Neural progenitor cell (in vitro differentiated cells): Measurements from ENCODE around the gene TRAF3. TPM values are rescaled to one million over a fixed set of nuclear protein-coding genes. Genes with fewer than 3 reads are reported as not detected.

Experiments
- DNase-seq: peaks from one replicate; pipeline ENCODE4 v3.0.0-alpha.2; 2016; ENCODE audit warnings: low spot score
- H2AFZ ChIP-seq: fragments of 200-600 bp; sonication (generic); replicated peaks from 2 replicates; pipeline ENCODE4 v1.6.1; 2016; ENCODE audit warnings: antibody characterized with exemption
- H3F3A ChIP-seq: fragments of 200-600 bp; sonication (generic); 2 replicates; pipeline ENCODE4 v1.6.1; 2016; ENCODE audit warnings: antibody characterized with exemption, low read depth
- H3K27ac ChIP-seq: fragments of 200-600 bp; sonication (generic); 2 replicates; pipeline ENCODE4 v1.5.1; 2016; ENCODE audit warnings: mild to moderate bottlenecking
- H3K27me3 ChIP-seq: fragments of 200-600 bp; sonication (generic); 2 replicates; pipeline ENCODE4 v1.6.1; 2016; ENCODE audit warnings: mild to moderate bottlenecking, moderate library complexity
- H3K36me3 ChIP-seq: fragments of 200-600 bp; sonication (generic); 2 replicates; pipeline ENCODE4 v1.5.1; 2016
- H3K4me1 ChIP-seq: fragments of 200-600 bp; sonication (generic); 2 replicates; pipeline ENCODE4 v1.6.1; 2016; ENCODE audit warnings: mixed run types
- H3K4me2 ChIP-seq: fragments of 200-600 bp; sonication (generic); 2 replicates; pipeline ENCODE4 v1.6.1; 2016
- H3K4me3 ChIP-seq: fragments of 200-600 bp; sonication (generic); 2 replicates; pipeline ENCODE4 v1.5.1; 2016
- H3K79me2 ChIP-seq: fragments of 200-600 bp; sonication (generic); 2 replicates; pipeline ENCODE4 v1.6.1; 2016; ENCODE audit warnings: low read depth
- H3K9ac ChIP-seq: fragments of 200-600 bp; sonication (generic); 2 replicates; pipeline ENCODE4 v1.6.1; 2016
- H3K9me3 ChIP-seq: fragments of 200-600 bp; sonication (generic); 2 replicates; pipeline ENCODE4 v1.5.1; 2016; ENCODE audit warnings: low read depth
- H4K20me1 ChIP-seq: fragments of 200-600 bp; sonication (generic); 2 replicates; pipeline ENCODE4 v1.6.1; 2016; ENCODE audit warnings: low read depth
- H3K27ac Mint-ChIP-seq: 3 replicates; pipeline ENCODE4 v1.8.0; 2021; ENCODE audit warnings: mixed read lengths
- H3K27me3 Mint-ChIP-seq: 2 replicates; pipeline ENCODE4 v1.8.0; 2022; ENCODE audit warnings: low read depth, mild to moderate bottlenecking, inconsistent platforms, moderate library complexity, mixed read lengths; ENCODE audit not compliant: insufficient read depth
- H3K36me3 Mint-ChIP-seq: 3 replicates; pipeline ENCODE4 v1.8.0; 2021; ENCODE audit warnings: mixed read lengths
- H3K4me1 Mint-ChIP-seq: 3 replicates; pipeline ENCODE4 v1.8.0; 2021; ENCODE audit warnings: mixed read lengths
- H3K4me3 Mint-ChIP-seq: 3 replicates; pipeline ENCODE4 v1.8.0; 2021; ENCODE audit warnings: mild to moderate bottlenecking, moderate library complexity, mixed read lengths
- H3K9me3 Mint-ChIP-seq: 3 replicates; pipeline ENCODE4 v1.8.0; 2020; ENCODE audit warnings: mixed read lengths
- CTCF ChIP-seq: fragments of 200-600 bp; sonication (generic); IDR thresholded peaks from 2 replicates; pipeline ENCODE4 v1.5.1; 2017; ENCODE audit warnings: antibody characterized with exemption, mild to moderate bottlenecking
- EZH2 ChIP-seq: fragments of 200-600 bp; sonication (generic); IDR thresholded peaks from 2 replicates; pipeline ENCODE4 v1.6.1; 2017; ENCODE audit warnings: antibody characterized with exemption, mild to moderate bottlenecking, moderate library complexity
- EZH2phosphoT487 ChIP-seq: fragments of 200-600 bp; sonication (generic); IDR thresholded peaks from 2 replicates; pipeline ENCODE4 v1.6.1; 2017; ENCODE audit warnings: antibody characterized with exemption
- total RNA-seq: library from RNA; depleted of rRNA; stranded (reverse); fragments of >200 nt; gene quantifications from 2 replicates; pipeline ENCODE4 v1.2.3, GENCODE V29; 2015; ENCODE audit warnings: low replicate concordance

TRAF3 gene
- total RNA-seq, 1 donor from 2014 or later = 18.1 TPM

GRCh38 chr14:102940729-102941362 lies 163.6 kb downstream of the TRAF3 start:
- no peaks in the 10 kb centered on the region for H3K79me2 ChIP-seq
- H3F3A ChIP-seq = no peaks in the 10 kb centered on the region
- Mint-ChIP-seq H3K27ac (no peak overlapping the region), H3K36me3 (peaks cover 36% of the 10 kb centered on the region), H3K27me3 (peaks cover 5% of the 10 kb centered on the region), H3K4me1 (no peaks in the 10 kb centered on the region), H3K4me3 (no peak overlapping the region), H3K9me3 (no peaks in the 10 kb centered on the region)
- no peaks in the 10 kb centered on the region for H4K20me1 ChIP-seq
- H3K36me3 ChIP-seq = no peaks in the 10 kb centered on the region
- no peak for DNase-seq
- H3K27me3 ChIP-seq = no peaks in the 10 kb centered on the region
- H3K4me2 ChIP-seq = no peak overlapping the region
- H3K9me3 ChIP-seq = no peaks in the 10 kb centered on the region
- no peak overlapping the region for H3K9ac ChIP-seq
- no peak for TF ChIP-seq EZH2
- no peak overlapping the region for H3K4me3 ChIP-seq
- H3K27ac ChIP-seq = no peak overlapping the region
- no peaks in the 10 kb centered on the region for H3K4me1 ChIP-seq
- H2AFZ ChIP-seq = no peak overlapping the region

DNA sequence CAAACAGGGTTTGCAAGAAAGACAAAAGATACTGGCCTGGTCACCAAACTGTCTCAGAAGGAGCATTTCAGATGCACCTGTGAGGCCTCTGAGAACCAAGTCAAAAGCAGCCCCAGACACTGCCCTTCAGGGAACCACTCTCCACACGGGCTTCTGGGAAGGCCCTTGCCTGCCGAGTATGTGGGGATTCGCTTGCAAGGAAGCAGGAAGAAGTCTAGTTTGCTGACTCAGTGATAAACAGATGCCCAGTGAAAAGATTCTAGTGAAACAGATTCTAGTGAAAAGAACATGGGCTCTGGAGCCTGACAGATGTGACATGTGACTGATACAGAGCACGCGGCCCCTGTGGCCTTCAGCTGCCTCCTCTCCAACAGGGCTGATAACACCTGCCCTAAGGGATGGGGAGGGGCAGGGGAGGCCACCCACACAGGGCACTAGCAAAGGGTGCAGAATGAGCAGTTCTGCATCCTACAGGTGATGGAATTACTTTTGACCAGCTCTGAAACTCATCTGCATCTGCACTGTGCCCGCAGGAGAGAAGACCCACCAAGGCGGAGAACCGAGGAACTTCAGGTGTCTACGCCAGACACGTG lies 164.3 kb downstream of the TRAF3 start:
- no peak overlapping the region for H3K4me2 ChIP-seq
- H3K4me3 ChIP-seq = no peak overlapping the region
- no peaks in the 10 kb centered on the region for H3K9me3 ChIP-seq
- no peaks in the 10 kb centered on the region for H3K36me3 ChIP-seq
- no peak overlapping the region for H2AFZ ChIP-seq
- no peak overlapping the region for H3K9ac ChIP-seq
- DNase-seq = no peak
- no peaks in the 10 kb centered on the region for H3K4me1 ChIP-seq
- Mint-ChIP-seq H3K27me3 (peaks cover 5% of the 10 kb centered on the region), H3K4me1 (no peaks in the 10 kb centered on the region), H3K27ac (no peak overlapping the region), H3K36me3 (peaks cover 31% of the 10 kb centered on the region), H3K9me3 (no peaks in the 10 kb centered on the region), H3K4me3 (no peak overlapping the region)
- H3K27ac ChIP-seq = no peak overlapping the region
- H3K79me2 ChIP-seq = no peaks in the 10 kb centered on the region
- no peaks in the 10 kb centered on the region for H3K27me3 ChIP-seq
- H3F3A ChIP-seq = no peaks in the 10 kb centered on the region
- TF ChIP-seq CTCF = no peak
- no peak for TF ChIP-seq EZH2phosphoT487
- TF ChIP-seq EZH2 = no peak
- H4K20me1 ChIP-seq = no peaks in the 10 kb centered on the region

GRCh38 chr14:102942069-102942468 lies 164.8 kb downstream of the TRAF3 start:
- Mint-ChIP-seq H3K27me3 (peaks cover 5% of the 10 kb centered on the region), H3K4me3 (no peak overlapping the region), H3K27ac (no peak overlapping the region), H3K4me1 (no peaks in the 10 kb centered on the region), H3K9me3 (no peaks in the 10 kb centered on the region), H3K36me3 (peaks cover 30% of the 10 kb centered on the region)
- no peak for DNase-seq
- no peaks in the 10 kb centered on the region for H3K27me3 ChIP-seq
- H3K36me3 ChIP-seq = no peaks in the 10 kb centered on the region
- no peaks in the 10 kb centered on the region for H3K4me1 ChIP-seq
- H3K79me2 ChIP-seq = no peaks in the 10 kb centered on the region
- no peak overlapping the region for H3K4me2 ChIP-seq
- H3K9me3 ChIP-seq = no peaks in the 10 kb centered on the region
- no peaks in the 10 kb centered on the region for H4K20me1 ChIP-seq
- no peak overlapping the region for H2AFZ ChIP-seq
- H3K9ac ChIP-seq = no peak overlapping the region
- no peak overlapping the region for H3K27ac ChIP-seq
- H3K4me3 ChIP-seq = no peak overlapping the region
- no peak for TF ChIP-seq EZH2
- no peak for TF ChIP-seq CTCF
- H3F3A ChIP-seq = no peaks in the 10 kb centered on the region

DNA sequence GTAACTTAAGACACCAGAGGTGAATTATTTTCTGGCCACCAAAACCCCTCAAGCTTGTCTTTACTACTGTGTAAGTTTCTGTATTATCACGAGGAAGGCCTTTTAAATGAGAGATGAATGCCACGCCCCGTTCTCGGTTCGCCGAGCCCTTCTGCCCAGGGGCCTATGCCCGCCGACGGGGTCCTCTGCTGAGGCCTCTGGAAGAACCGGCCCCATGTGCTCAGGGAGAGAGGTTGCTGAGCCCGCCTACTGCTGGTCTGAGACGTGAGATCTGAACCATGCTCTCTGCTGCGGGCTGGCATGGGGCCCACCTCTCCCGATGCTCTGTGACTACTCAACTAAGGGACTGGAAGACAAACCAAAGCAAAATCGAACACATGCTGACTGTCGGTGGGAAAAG lies 166.2 kb downstream of the TRAF3 start:
- Mint-ChIP-seq H3K4me1 (no peaks in the 10 kb centered on the region), H3K9me3 (no peaks in the 10 kb centered on the region), H3K4me3 (no peak overlapping the region), H3K36me3 (peaks cover 32% of the 10 kb centered on the region), H3K27me3 (peaks cover 5% of the 10 kb centered on the region), H3K27ac (peak overlapping the region; percentile 24)
- Histone ChIP-seq H2AFZ (no peak overlapping the region), H3K27ac (no peak overlapping the region), H3K36me3 (no peaks in the 10 kb centered on the region), H3K4me3 (no peak overlapping the region), H3F3A (no peaks in the 10 kb centered on the region), H3K79me2 (no peaks in the 10 kb centered on the region), H3K9me3 (no peaks in the 10 kb centered on the region), H3K4me1 (no peaks in the 10 kb centered on the region), H3K4me2 (no peak overlapping the region), H4K20me1 (no peaks in the 10 kb centered on the region), H3K27me3 (no peaks in the 10 kb centered on the region), H3K9ac (no peak overlapping the region)
- TF ChIP-seq CTCF = no peak
- TF ChIP-seq EZH2phosphoT487 = no peak
- no peak for TF ChIP-seq EZH2
- DNase-seq = no peak
